Mucosa of stomach (tissue), 1 donor: ENCODE results near the gene IRX1.

ENCODE experiments used
- H3K27me3 ChIP-seq: one replicate; pipeline ENCODE4 v1.7.0; 2013; ENCODE audit warnings: mild to moderate bottlenecking, low read length; ENCODE audit not compliant: control insufficient read depth, insufficient read depth
- H3K36me3 ChIP-seq: one replicate; pipeline ENCODE4 v1.7.0; 2013; ENCODE audit warnings: low read length; ENCODE audit not compliant: control insufficient read depth, insufficient read depth
- H3K4me1 ChIP-seq: one replicate; pipeline ENCODE4 v1.7.0; 2013; ENCODE audit warnings: mild to moderate bottlenecking, low read length; ENCODE audit not compliant: control insufficient read depth, insufficient read depth
- H3K4me3 ChIP-seq: one replicate; pipeline ENCODE4 v1.7.0; 2013; ENCODE audit warnings: low read length
- H3K9ac ChIP-seq: one replicate; pipeline ENCODE4 v1.7.0; 2013; ENCODE audit warnings: mild to moderate bottlenecking, low read length, moderate library complexity
- H3K9me3 ChIP-seq: one replicate; pipeline ENCODE4 v1.7.0; 2013; ENCODE audit warnings: mild to moderate bottlenecking, low read length, moderate library complexity; ENCODE audit not compliant: control insufficient read depth
- donor health status: Pancreatic carcinoma.

Gene IRX1

DNA sequence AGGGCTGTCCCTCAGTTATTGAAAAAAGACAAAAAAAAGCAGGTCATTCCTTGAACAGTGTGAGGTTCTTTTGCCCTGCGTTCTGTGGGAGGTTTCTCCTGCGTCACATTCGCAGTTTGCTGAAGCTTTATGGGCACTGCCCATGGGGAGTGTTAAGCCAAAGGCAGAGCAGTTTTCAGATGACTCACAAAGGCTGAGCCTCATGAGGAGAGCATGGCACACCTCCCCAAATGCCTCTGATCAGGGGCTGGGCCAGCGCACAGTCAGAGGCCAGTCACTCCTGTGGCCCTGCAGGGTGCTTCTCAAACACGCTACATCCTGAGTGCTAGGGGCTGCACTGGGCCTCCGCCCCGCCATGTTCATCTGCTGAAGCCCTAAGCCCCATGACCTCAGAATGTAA lies 38.4 kb downstream of the IRX1 start:
- no peaks in the 10 kb centered on the region for H3K27me3 ChIP-seq

DNA sequence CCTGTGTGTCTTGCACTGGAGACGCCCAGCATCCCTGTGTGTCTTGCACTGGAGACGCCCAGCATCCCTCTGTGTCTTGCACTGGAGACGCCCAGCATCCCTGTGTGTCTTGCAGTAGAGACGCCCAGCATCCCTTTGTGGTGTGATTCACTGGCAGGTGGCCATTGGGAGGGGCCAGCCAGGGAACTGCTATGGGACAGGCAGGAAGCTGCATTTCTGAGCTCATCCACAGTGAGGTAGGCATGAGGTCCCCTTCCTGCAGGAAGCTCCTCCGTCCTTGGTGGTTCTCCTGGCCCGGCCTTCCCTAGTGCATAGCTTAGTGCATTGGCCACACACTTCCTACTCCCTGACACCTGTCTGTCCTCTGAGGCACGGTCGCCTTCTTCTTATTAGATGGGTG lies 43.5 kb downstream of the IRX1 start:
- Histone ChIP-seq H3K9me3 (no peaks in the 10 kb centered on the region), H3K27me3 (no peaks in the 10 kb centered on the region)

More for the DNA sequence above, 38.4 kb downstream of the IRX1 start:
- H3K4me1 ChIP-seq, result no peaks in the 10 kb centered on the region
- no peaks in the 10 kb centered on the region for H3K36me3 ChIP-seq
- H3K9ac ChIP-seq, result no peak overlapping the region
- no peaks in the 10 kb centered on the region for H3K9me3 ChIP-seq
- no peak overlapping the region for H3K4me3 ChIP-seq

DNA sequence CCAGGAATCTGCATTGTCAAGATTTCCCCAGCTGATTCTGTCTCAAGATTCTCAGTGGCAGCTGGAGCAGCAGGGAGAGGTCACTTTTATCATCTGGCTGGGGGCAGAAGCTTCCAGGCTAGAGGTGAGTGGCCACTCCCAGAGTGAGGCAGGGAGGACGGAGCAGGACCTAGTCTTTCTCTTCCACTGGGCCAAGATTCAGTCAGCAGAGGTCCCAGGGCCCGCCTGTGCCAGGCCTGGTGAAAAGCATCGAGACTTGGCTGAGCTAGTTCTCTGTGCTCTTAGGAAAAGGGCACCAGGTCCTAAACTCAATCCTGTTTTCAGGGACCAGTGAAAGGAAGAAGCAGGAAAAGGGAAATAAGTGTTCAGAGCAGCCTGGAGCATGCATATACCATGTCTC lies 46.6 kb downstream of the IRX1 start:
- no peaks in the 10 kb centered on the region for H3K36me3 ChIP-seq
- H3K4me1 ChIP-seq, result no peaks in the 10 kb centered on the region
- no peak overlapping the region for H3K9ac ChIP-seq

More for the DNA sequence above, 43.5 kb downstream of the IRX1 start:
- Histone ChIP-seq H3K9ac (no peak overlapping the region), H3K4me3 (no peak overlapping the region), H3K36me3 (no peaks in the 10 kb centered on the region), H3K4me1 (no peaks in the 10 kb centered on the region)

DNA sequence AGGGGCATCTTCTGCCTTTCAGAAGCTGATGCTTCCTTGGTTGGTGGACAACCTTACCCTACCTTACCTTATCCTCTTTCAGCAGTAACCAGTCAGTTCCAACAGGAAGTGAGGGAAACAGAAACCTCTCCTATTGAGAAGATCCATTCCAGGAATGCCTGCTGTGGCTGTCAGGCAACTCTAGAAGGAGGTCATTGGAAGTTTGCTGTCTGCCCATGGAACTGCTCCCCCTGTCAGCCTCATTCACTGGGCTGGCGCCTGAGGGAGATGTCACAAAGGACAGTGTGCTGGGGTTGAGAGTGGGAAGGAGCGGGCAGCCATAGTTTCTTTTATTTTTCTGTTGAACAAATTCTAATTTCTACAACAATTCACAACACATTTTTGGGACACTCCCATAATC lies 54.7 kb downstream of the IRX1 start:
- H3K4me1 ChIP-seq, result no peaks in the 10 kb centered on the region
- H3K36me3 ChIP-seq, result no peaks in the 10 kb centered on the region
- no peak overlapping the region for H3K9ac ChIP-seq
- H3K4me3 ChIP-seq, result no peak overlapping the region
- H3K9me3 ChIP-seq, result no peaks in the 10 kb centered on the region
- no peaks in the 10 kb centered on the region for H3K27me3 ChIP-seq

More for the DNA sequence above, 46.6 kb downstream of the IRX1 start:
- Histone ChIP-seq H3K27me3 (no peaks in the 10 kb centered on the region), H3K9me3 (no peaks in the 10 kb centered on the region), H3K4me3 (no peak overlapping the region)

DNA sequence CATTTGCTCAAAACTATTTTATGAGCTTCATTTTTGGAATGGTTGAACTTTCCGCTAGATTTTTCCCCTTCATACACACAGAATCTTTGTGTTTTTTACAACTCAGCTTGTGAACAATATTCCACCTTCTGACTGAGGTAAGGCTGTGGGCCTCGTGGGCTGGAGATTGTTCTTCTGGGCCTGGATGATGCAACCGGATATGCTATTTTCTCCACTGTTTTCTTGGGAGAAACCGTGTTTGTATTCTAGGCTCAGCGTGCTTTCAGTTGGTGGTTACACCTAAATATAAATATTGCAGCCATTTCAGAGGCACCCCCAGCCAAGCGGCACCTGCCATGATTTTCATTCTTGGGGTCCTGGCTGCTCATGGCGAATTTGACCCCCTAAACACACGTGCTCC lies 55.2 kb downstream of the IRX1 start:
- H3K27me3 ChIP-seq, result no peaks in the 10 kb centered on the region
- no peaks in the 10 kb centered on the region for H3K4me1 ChIP-seq
- H3K4me3 ChIP-seq, result no peak overlapping the region
- H3K9ac ChIP-seq, result no peak overlapping the region
- no peaks in the 10 kb centered on the region for H3K9me3 ChIP-seq
- no peaks in the 10 kb centered on the region for H3K36me3 ChIP-seq
